Prostate gland (tissue), 2 donors: ENCODE data around the gene GNG5. TPM values are rescaled to one million over a fixed set of nuclear protein-coding genes. Genes with fewer than 3 reads are reported as not detected.

Experiments
- DNase-seq: peaks from one replicate; pipeline ENCODE4 v3.0.0-alpha.2; 2019; ENCODE audit warnings: low spot score
- H3K27ac ChIP-seq, 2 donors: fragments of 200-600 bp; sonication (generic); 2 replicates each; pipeline ENCODE4 v1.5.1; 2017 to 2019
- H3K27me3 ChIP-seq: fragments of 200-600 bp; sonication (generic); replicated peaks from 2 replicates; pipeline ENCODE4 v1.5.1; 2019; ENCODE audit not compliant: insufficient read depth
- H3K36me3 ChIP-seq, 2 donors: fragments of 200-600 bp; sonication (generic); 1 replicate in 1 of 2; 2 replicates in 1 of 2; pipeline versions ENCODE4 v1.5.1 to v1.8.1; 2017 to 2019
- H3K4me1 ChIP-seq: fragments of 200-600 bp; sonication (generic); replicated peaks from 2 replicates; pipeline ENCODE4 v1.5.1; 2019
- H3K4me3 ChIP-seq, 2 donors: fragments of 200-600 bp; sonication (generic); 2 replicates each; pipeline ENCODE4 v1.5.1; 2017 to 2019
- H3K9me3 ChIP-seq: fragments of 200-600 bp; sonication (generic); 2 replicates; pipeline ENCODE4 v1.5.1; 2017
- POLR2A ChIP-seq: fragments of 450-650 bp; IDR thresholded peaks from one replicate; pipeline ENCODE4 v1.6.1; 2016; ENCODE audit warnings: antibody characterized with exemption, mild to moderate bottlenecking
- POLR2AphosphoS5 ChIP-seq: sonication (generic); formaldehyde crosslinking; IDR thresholded peaks from one replicate; pipeline ENCODE4 v1.6.1; 2017; ENCODE audit warnings: antibody characterized with exemption
- WGBS: methylation state at CpG from one replicate; pipeline ENCODE4 v1.1.5; 2018; 5-methylcytosine and 5-hydroxymethylcytosine counted together
- intact Hi-C: fragments of 100-400 bp; cut with DNase I; formaldehyde crosslinking; loops from one replicate; pipeline ENCODE4 v1.14.2; 2022
- total RNA-seq, 2 donors: library from RNA; depleted of rRNA; stranded (reverse); fragments of >200 nt; gene quantifications; one replicate each; pipeline ENCODE4 v1.1.0, GENCODE V29; 2016
- TF ChIP-seq, protein P1 (sequence below), 4 experiments: fragments of 200-600 bp in 2 of 4; fragments of 450-650 bp in 2 of 4; sonication (generic) in 2 of 4; IDR thresholded peaks; 1 replicate in 3 of 4; 2 replicates in 1 of 4; pipeline ENCODE4 v1.5.1; 2016 to 2019; ENCODE audit warnings: antibody characterized with exemption in 4 of 4, mild to moderate bottlenecking in 2 of 4, moderate library complexity in 2 of 4

Gene GNG5
- 100 to 1,000 TPM; 111 to 116 TPM for total RNA-seq

DNA sequence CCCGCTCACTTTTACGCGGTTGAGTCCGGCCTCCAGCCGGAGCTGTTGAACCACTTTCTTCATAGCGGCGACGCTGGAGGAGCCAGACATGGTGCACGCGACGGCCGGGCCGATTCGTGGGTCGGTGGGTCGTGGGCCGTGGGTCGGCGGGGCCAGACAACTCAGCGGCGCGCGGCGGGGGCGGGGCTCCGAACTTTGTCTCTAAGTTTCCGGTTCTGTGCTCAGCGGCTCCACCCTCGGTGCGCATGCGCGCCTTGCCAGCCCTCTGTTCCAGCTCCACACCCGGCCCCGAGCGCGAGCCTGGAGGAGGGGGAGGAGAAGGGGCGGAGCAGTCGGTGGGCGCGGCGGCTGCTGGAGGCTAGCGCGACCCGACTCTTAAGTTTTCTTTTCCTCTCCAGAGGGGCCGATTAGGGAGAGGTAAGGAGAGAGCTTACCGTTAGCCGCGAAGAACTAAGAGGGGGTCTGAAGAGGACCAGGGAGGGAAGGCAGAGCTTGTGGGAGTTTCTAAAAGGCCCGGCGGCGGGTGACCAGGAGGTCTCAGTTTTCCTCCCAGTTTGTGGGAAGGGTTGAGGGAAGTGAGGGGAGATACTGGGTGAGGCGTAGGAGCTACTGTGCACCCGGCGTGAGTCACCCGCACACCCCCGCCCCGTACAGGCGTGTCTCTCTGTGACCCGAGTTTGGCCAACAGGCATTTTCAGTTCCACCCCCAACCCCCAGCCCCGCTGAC, at the start of gene GNG5, which contains the start of gene SPATA1:
GNG5 (minus strand) TSS at position 580 of the 727 bp plus-strand sequence; CDS start at position 90, 490 bp downstream.
SPATA1 (plus strand) TSS at position 385 of the 727 bp plus-strand sequence. CDS start 9,974 bp downstream, outside the sequence.
- WGBS = under 1% methylated on average over 34 of the region's 60 CpGs
- Histone ChIP-seq H3K4me1 (peaks cover 2% of the 10 kb centered on the region), H3K4me3 (peak within 1 kb of the TSS; percentile 59 to 83), H3K27ac (peak within 1 kb of the TSS; percentile 95 to 96), H3K9me3 (no peaks in the 10 kb centered on the region), H3K36me3 (no peaks in the 10 kb centered on the region), H3K27me3 (no peaks in the 10 kb centered on the region)
- intact Hi-C loops = loop anchor here (5.0 kb wide), 1 partner anchor 66 kb away; the partner anchor contains the start of gene CTBS
- peak; percentile 98 for DNase-seq
- TF ChIP-seq, protein P1, sequence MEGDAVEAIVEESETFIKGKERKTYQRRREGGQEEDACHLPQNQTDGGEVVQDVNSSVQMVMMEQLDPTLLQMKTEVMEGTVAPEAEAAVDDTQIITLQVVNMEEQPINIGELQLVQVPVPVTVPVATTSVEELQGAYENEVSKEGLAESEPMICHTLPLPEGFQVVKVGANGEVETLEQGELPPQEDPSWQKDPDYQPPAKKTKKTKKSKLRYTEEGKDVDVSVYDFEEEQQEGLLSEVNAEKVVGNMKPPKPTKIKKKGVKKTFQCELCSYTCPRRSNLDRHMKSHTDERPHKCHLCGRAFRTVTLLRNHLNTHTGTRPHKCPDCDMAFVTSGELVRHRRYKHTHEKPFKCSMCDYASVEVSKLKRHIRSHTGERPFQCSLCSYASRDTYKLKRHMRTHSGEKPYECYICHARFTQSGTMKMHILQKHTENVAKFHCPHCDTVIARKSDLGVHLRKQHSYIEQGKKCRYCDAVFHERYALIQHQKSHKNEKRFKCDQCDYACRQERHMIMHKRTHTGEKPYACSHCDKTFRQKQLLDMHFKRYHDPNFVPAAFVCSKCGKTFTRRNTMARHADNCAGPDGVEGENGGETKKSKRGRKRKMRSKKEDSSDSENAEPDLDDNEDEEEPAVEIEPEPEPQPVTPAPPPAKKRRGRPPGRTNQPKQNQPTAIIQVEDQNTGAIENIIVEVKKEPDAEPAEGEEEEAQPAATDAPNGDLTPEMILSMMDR (IDR thresholded peaks at IDR 0.05) = peak in 1 of 4 experiments; percentile 10
- TF ChIP-seq POLR2A (peak; percentile 79), POLR2AphosphoS5 (peak; percentile 91)

- no peak for DNase-seq
- WGBS = 80% methylated on average over 2 of the region's 2 CpGs
- TF ChIP-seq POLR2A (no peak), POLR2AphosphoS5 (no peak)
- TF ChIP-seq, protein P1 (IDR thresholded peaks at IDR 0.05) = no peak
- no peaks in the 10 kb centered on the region for H3K9me3 ChIP-seq
- no peaks in the 10 kb centered on the region for H3K4me1 ChIP-seq
- no peak overlapping the region for H3K27ac ChIP-seq
- H3K36me3 ChIP-seq = no peaks in the 10 kb centered on the region
- no peak overlapping the region for H3K4me3 ChIP-seq
- no peaks in the 10 kb centered on the region for H3K27me3 ChIP-seq
- intact Hi-C loops = no loop called here
Observed at GRCh38 chr1:84550826-84551225, 44.4 kb upstream of the GNG5 start.

DNA sequence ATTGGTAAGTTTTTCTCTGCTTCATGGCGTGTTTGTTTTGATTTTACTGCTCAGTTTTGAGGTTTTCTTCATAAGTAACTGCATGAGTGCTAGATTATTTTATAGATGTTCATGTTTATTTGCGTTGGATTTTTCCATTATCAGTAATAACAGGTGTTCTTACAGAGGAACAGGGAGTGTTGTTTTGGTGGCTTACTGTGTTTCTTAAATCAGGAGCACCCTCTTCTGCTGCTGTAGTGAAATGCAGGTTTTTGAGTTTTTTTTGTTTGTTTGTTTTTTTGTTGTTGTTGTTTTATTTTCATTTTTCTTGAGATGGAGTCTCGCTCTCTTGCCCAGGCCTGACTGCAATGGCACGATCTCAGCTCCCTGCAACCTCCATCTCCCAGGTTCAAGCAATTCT, 35.3 kb upstream of the GNG5 start:
- no peak for DNase-seq
- H3K36me3 ChIP-seq = no peaks in the 10 kb centered on the region
- no peaks in the 10 kb centered on the region for H3K4me1 ChIP-seq
- intact Hi-C loops = no loop called here
- no peaks in the 10 kb centered on the region for H3K27me3 ChIP-seq
- 81% methylated on average over 4 of the region's 4 CpGs for WGBS
- no peak overlapping the region for H3K4me3 ChIP-seq
- H3K9me3 ChIP-seq = no peaks in the 10 kb centered on the region
- peak overlapping the region in 1 of 2 donors; percentile 39 for H3K27ac ChIP-seq
- TF ChIP-seq POLR2A = no peak
- TF ChIP-seq, protein P1 (IDR thresholded peaks at IDR 0.05) = peak in 2 of 4 experiments; percentile 30 to 31
- no peak for TF ChIP-seq POLR2AphosphoS5

GRCh38 chr1:84540759-84541158, 34.4 kb upstream of the GNG5 start:
- Histone ChIP-seq H3K4me3 (no peak overlapping the region), H3K9me3 (no peaks in the 10 kb centered on the region), H3K36me3 (no peaks in the 10 kb centered on the region), H3K4me1 (no peaks in the 10 kb centered on the region), H3K27ac (no peak overlapping the region), H3K27me3 (no peaks in the 10 kb centered on the region)
- 14% methylated on average over 1 of the region's 1 CpG for WGBS
- intact Hi-C loops = no loop called here
- TF ChIP-seq, protein P1 (IDR thresholded peaks at IDR 0.05) = no peak
- TF ChIP-seq POLR2A = no peak
- no peak for TF ChIP-seq POLR2AphosphoS5
- DNase-seq = no peak

- WGBS = 61% methylated on average over 3 of the region's 3 CpGs
Observed at GRCh38 chr1:84539972-84540371, 33.6 kb upstream of the GNG5 start.

More at GRCh38 chr1:84539972-84540371, 33.6 kb upstream of the GNG5 start:
- H3K36me3 ChIP-seq = no peaks in the 10 kb centered on the region
- no peaks in the 10 kb centered on the region for H3K27me3 ChIP-seq
- no peaks in the 10 kb centered on the region for H3K4me1 ChIP-seq
- no peak for DNase-seq
- H3K4me3 ChIP-seq = no peak overlapping the region
- TF ChIP-seq POLR2AphosphoS5 = no peak
- no peak for TF ChIP-seq POLR2A
- TF ChIP-seq, protein P1 (IDR thresholded peaks at IDR 0.05) = no peak
- intact Hi-C loops = no loop called here
- H3K9me3 ChIP-seq = no peaks in the 10 kb centered on the region
- no peak overlapping the region for H3K27ac ChIP-seq
